ENCODE results near the gene BBIP1. TPM values are rescaled to one million over a fixed set of nuclear protein-coding genes. Genes with fewer than 3 reads are reported as not detected.

BBIP1 gene
- total RNA-seq, 1 experiment from 2014 or later: 32.9 TPM

GRCh38 chr10:110959379-110960332 lies 40.7 kb upstream of the BBIP1 start:
- POLR2A ChIA-PET (ENCODE audit: low non-redundant PET): no interaction called here
- Histone ChIP-seq H3K27me3 (replicated peaks; ENCODE audit: insufficient read depth, low read depth, low read length, poor library complexity) (no peaks in the 10 kb centered on the region), H3K4me1 (ENCODE audit: insufficient read depth, low read length, poor library complexity, severe bottlenecking) (peaks cover 9% of the 10 kb centered on the region), H3K36me3 (ENCODE audit: insufficient read depth, low read length, poor library complexity, severe bottlenecking) (no peaks in the 10 kb centered on the region), H3K9me3 (ENCODE audit: low read depth, low read length, poor library complexity, severe bottlenecking) (no peaks in the 10 kb centered on the region), H3K4me3 (ENCODE audit: low read depth, low read length, poor library complexity, severe bottlenecking) (no peak overlapping the region), H3K27ac (ENCODE audit: low read depth, low read length, poor library complexity, severe bottlenecking) (no peak overlapping the region)
- no TSS peak for BruUV-seq (replicated peaks)
- DNase-seq (ENCODE audit: low spot score): no peak
- CTCF ChIA-PET: no interaction called here
- intact Hi-C loops (cut with micrococcal nuclease; ENCODE audit: unreplicated experiment): no loop called here
- no peak for TF ChIP-seq EZH2 (IDR thresholded peaks at IDR 0.05; ENCODE audit: borderline replicate concordance, low read depth, low read length, poor library complexity, severe bottlenecking)
- TF ChIP-seq, protein P1, sequence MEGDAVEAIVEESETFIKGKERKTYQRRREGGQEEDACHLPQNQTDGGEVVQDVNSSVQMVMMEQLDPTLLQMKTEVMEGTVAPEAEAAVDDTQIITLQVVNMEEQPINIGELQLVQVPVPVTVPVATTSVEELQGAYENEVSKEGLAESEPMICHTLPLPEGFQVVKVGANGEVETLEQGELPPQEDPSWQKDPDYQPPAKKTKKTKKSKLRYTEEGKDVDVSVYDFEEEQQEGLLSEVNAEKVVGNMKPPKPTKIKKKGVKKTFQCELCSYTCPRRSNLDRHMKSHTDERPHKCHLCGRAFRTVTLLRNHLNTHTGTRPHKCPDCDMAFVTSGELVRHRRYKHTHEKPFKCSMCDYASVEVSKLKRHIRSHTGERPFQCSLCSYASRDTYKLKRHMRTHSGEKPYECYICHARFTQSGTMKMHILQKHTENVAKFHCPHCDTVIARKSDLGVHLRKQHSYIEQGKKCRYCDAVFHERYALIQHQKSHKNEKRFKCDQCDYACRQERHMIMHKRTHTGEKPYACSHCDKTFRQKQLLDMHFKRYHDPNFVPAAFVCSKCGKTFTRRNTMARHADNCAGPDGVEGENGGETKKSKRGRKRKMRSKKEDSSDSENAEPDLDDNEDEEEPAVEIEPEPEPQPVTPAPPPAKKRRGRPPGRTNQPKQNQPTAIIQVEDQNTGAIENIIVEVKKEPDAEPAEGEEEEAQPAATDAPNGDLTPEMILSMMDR (conservative IDR thresholded peaks at IDR 0.05; ENCODE audit: low read depth, low read length): no peak

- ChIA-PET CTCF (no interaction called here), POLR2A (ENCODE audit: low non-redundant PET) (no interaction called here)
- H3K27ac ChIP-seq (ENCODE audit: low read depth, low read length, poor library complexity, severe bottlenecking): no peak overlapping the region
- H3K9me3 ChIP-seq (ENCODE audit: low read depth, low read length, poor library complexity, severe bottlenecking): no peaks in the 10 kb centered on the region
- intact Hi-C loops (cut with micrococcal nuclease; ENCODE audit: unreplicated experiment): no loop called here
- H3K4me1 ChIP-seq (ENCODE audit: insufficient read depth, low read length, poor library complexity, severe bottlenecking): peaks cover 9% of the 10 kb centered on the region
- DNase-seq (ENCODE audit: low spot score): no peak
- no TSS peak for BruUV-seq (replicated peaks)
- TF ChIP-seq EZH2 (IDR thresholded peaks at IDR 0.05; ENCODE audit: borderline replicate concordance, low read depth, low read length, poor library complexity, severe bottlenecking): no peak
- TF ChIP-seq, protein P1 (conservative IDR thresholded peaks at IDR 0.05; ENCODE audit: low read depth, low read length): no peak
- H3K27me3 ChIP-seq (replicated peaks; ENCODE audit: insufficient read depth, low read depth, low read length, poor library complexity): no peaks in the 10 kb centered on the region
- H3K36me3 ChIP-seq (ENCODE audit: insufficient read depth, low read length, poor library complexity, severe bottlenecking): no peaks in the 10 kb centered on the region
- H3K4me3 ChIP-seq (ENCODE audit: low read depth, low read length, poor library complexity, severe bottlenecking): no peak overlapping the region
Measured at GRCh38 chr10:110957606-110958005, 38.6 kb upstream of the BBIP1 start.

DNA sequence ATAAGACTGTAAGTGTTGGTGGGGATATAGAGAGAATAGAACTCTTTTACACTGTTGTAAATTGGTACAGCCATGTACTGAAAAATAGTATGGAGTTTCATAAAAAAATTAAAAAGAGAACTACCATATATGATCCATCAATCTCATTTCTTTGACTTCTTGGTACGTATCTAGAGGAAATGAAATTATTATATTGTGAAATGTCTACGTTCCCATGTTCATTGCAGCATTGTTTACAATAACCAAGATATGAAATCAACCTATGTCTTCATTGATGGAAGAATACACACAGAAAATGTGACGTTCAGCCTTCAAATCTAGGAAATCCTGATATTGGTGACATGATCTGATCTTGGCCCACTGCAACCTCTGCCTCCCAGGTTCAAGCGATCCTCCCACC lies 32.4 kb upstream of the BBIP1 start:
- BruUV-seq (replicated peaks): no TSS peak
- POLR2A ChIA-PET (ENCODE audit: low non-redundant PET): no interaction called here
- no peak for DNase-seq (ENCODE audit: low spot score)
- Histone ChIP-seq H3K4me3 (ENCODE audit: low read depth, low read length, poor library complexity, severe bottlenecking) (no peak overlapping the region), H3K27me3 (replicated peaks; ENCODE audit: insufficient read depth, low read depth, low read length, poor library complexity) (no peaks in the 10 kb centered on the region), H3K36me3 (ENCODE audit: insufficient read depth, low read length, poor library complexity, severe bottlenecking) (no peaks in the 10 kb centered on the region), H3K4me1 (ENCODE audit: insufficient read depth, low read length, poor library complexity, severe bottlenecking) (no peaks in the 10 kb centered on the region), H3K27ac (ENCODE audit: low read depth, low read length, poor library complexity, severe bottlenecking) (no peak overlapping the region), H3K9me3 (ENCODE audit: low read depth, low read length, poor library complexity, severe bottlenecking) (no peaks in the 10 kb centered on the region)
- no peak for TF ChIP-seq EZH2 (IDR thresholded peaks at IDR 0.05; ENCODE audit: borderline replicate concordance, low read depth, low read length, poor library complexity, severe bottlenecking)
- TF ChIP-seq, protein P1 (conservative IDR thresholded peaks at IDR 0.05; ENCODE audit: low read depth, low read length): no peak
- CTCF ChIA-PET: no interaction called here
- intact Hi-C loops (cut with micrococcal nuclease; ENCODE audit: unreplicated experiment): no loop called here

All from A673 (cell line).